MCF 10A (cell line): Measurements from ENCODE around the gene GULP1. TPM values are rescaled to one million over a fixed set of nuclear protein-coding genes. Genes with fewer than 3 reads are reported as not detected.

ENCODE experiments used
- BruUV-seq: library from RNA; stranded (reverse); fragments of 400-500 nt; replicated peaks from 2 replicates; lab custom pipeline; 2021; lab: Mats Ljungman, UMichigan
- CTCF ChIA-PET: fragments of 300-600 bp; sonication (Branson Sonifier 250); formaldehyde crosslinking; extraction: SDS; loops from one replicate; lab custom pipeline; 2021; ENCODE audit warnings: antibody characterized with exemption, inconsistent platforms; lab: Yijun Ruan, JAX
- POLR2A ChIA-PET: fragments of 300-600, 350-650 bp; sonication (Branson Sonifier 250); formaldehyde crosslinking; extraction: SDS; loops from one replicate; lab custom pipeline; 2020; ENCODE audit warnings: antibody characterized with exemption, inconsistent platforms; lab: Yijun Ruan, JAX
- DNase-seq: peaks from one replicate; pipeline ENCODE4 v3.0.0-alpha.2; 2018; ENCODE audit not compliant: unreplicated experiment
- H3K27ac Mint-ChIP-seq: one replicate; pipeline ENCODE4 v1.8.0; 2022; ENCODE audit warnings: mild to moderate bottlenecking, low read depth, mixed read lengths; ENCODE audit not compliant: unreplicated experiment
- H3K27me3 Mint-ChIP-seq: one replicate; pipeline ENCODE4 v1.8.0; 2022; ENCODE audit warnings: mixed read lengths; ENCODE audit not compliant: insufficient read depth, unreplicated experiment
- H3K36me3 Mint-ChIP-seq: one replicate; pipeline ENCODE4 v1.8.0; 2022; ENCODE audit warnings: mild to moderate bottlenecking, moderate library complexity, mixed read lengths; ENCODE audit not compliant: insufficient read depth, unreplicated experiment
- H3K4me1 Mint-ChIP-seq: one replicate; pipeline ENCODE4 v1.8.0; 2022; ENCODE audit warnings: mixed read lengths; ENCODE audit not compliant: insufficient read depth, unreplicated experiment
- H3K4me3 Mint-ChIP-seq: one replicate; pipeline ENCODE4 v1.8.0; 2022; ENCODE audit warnings: mild to moderate bottlenecking, moderate library complexity, mixed read lengths; ENCODE audit not compliant: unreplicated experiment
- H3K9me3 Mint-ChIP-seq: one replicate; pipeline ENCODE4 v1.8.0; 2022; ENCODE audit warnings: mixed read lengths; ENCODE audit not compliant: unreplicated experiment
- CTCF ChIP-seq: fragments of 200-600 bp; IDR thresholded peaks from one replicate; pipeline ENCODE4 v1.8.0; 2022; ENCODE audit warnings: antibody characterized with exemption, mild to moderate bottlenecking; ENCODE audit not compliant: unreplicated experiment
- intact Hi-C: fragments of 100-400 bp; cut with micrococcal nuclease; formaldehyde crosslinking; loops from 2 replicates; pipeline ENCODE4 v1.14.1; 2022
- total RNA-seq: library from RNA; stranded (reverse); gene quantifications from 2 replicates; pipeline ENCODE4 v1.2.3, GENCODE V29; 2022

The GULP1 gene
- total RNA-seq, 1 experiment from 2014 or later = 4.2 TPM

- peaks cover 9% of the 10 kb centered on the region for H3K4me1 Mint-ChIP-seq
- ChIA-PET CTCF (interaction anchor here (0.6 kb wide), 1 partner anchor 217 kb away, joined by 3 read pairs; no protein-coding TSS in a partner anchor), POLR2A (no interaction called here)
- TF ChIP-seq CTCF = no peak
- H3K27ac Mint-ChIP-seq = no peak overlapping the region
- DNase-seq = no peak
- intact Hi-C loops = no loop called here
- H3K36me3 Mint-ChIP-seq = peaks cover 7% of the 10 kb centered on the region
- no peaks in the 10 kb centered on the region for H3K27me3 Mint-ChIP-seq
- no peak overlapping the region for H3K4me3 Mint-ChIP-seq
- BruUV-seq = no TSS peak
- H3K9me3 Mint-ChIP-seq = no peaks in the 10 kb centered on the region
Measured at GRCh38 chr2:188305271-188305670, 13.6 kb downstream of the GULP1 start.

DNA sequence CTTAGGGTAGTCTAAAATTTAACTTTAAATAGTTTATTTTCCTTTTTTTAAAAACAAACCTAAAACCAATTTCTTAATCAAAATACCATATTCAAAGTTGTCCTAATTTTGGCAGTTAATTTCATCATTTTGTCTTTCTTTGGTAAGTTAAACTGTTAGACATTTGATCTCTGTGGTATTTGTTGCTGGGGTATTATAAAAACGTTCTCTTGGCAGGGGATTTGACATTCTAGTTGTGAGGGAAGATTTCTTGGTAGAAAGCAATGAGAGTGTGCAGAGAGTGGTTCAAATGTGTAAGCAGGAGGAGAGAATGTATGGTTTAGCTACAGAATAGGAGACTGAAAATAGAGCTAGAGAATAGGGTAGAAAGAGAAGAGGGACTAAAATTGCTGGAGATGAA, 14.6 kb downstream of the GULP1 start:
- intact Hi-C loops = no loop called here
- no peak for DNase-seq
- Mint-ChIP-seq H3K9me3 (no peaks in the 10 kb centered on the region), H3K4me1 (peaks cover 9% of the 10 kb centered on the region), H3K4me3 (no peak overlapping the region), H3K27ac (no peak overlapping the region), H3K27me3 (no peaks in the 10 kb centered on the region), H3K36me3 (peaks cover 7% of the 10 kb centered on the region)
- TF ChIP-seq CTCF = no peak
- POLR2A ChIA-PET = interaction anchor here (0.6 to 3.1 kb wide), 2 partner anchors 14 to 784 kb away, joined by 3 to 10 read pairs; partner anchors contain the start of gene GULP1
- CTCF ChIA-PET = no interaction called here
- no TSS peak for BruUV-seq

- no peak overlapping the region for H3K27ac Mint-ChIP-seq
- no peaks in the 10 kb centered on the region for H3K9me3 Mint-ChIP-seq
- no peak for DNase-seq
- intact Hi-C loops = no loop called here
- BruUV-seq = no TSS peak
- no peaks in the 10 kb centered on the region for H3K27me3 Mint-ChIP-seq
- H3K36me3 Mint-ChIP-seq = peaks cover 7% of the 10 kb centered on the region
- ChIA-PET POLR2A (interaction anchor here (0.6 to 3.1 kb wide), 3 partner anchors 9 to 18 kb away, joined by 3 to 10 read pairs (median 4); partner anchors contain the start of gene GULP1), CTCF (interaction anchor here (0.5 to 0.6 kb wide), 2 partner anchors 773 to 1563 kb away, joined by 3 to 4 read pairs; no protein-coding TSS in a partner anchor)
- H3K4me3 Mint-ChIP-seq = no peak overlapping the region
- TF ChIP-seq CTCF = no peak
- H3K4me1 Mint-ChIP-seq = peaks cover 9% of the 10 kb centered on the region
Measured at GRCh38 chr2:188307850-188308283, 16.2 kb downstream of the GULP1 start.

- TF ChIP-seq CTCF = no peak
- CTCF ChIA-PET = interaction anchor here (0.5 to 1.3 kb wide), 6 partner anchors 11 to 1562 kb away, joined by 3 to 4 read pairs (median 4); no protein-coding TSS in a partner anchor
- Mint-ChIP-seq H3K27ac (no peak overlapping the region), H3K36me3 (peaks cover 7% of the 10 kb centered on the region), H3K27me3 (no peaks in the 10 kb centered on the region), H3K9me3 (no peaks in the 10 kb centered on the region), H3K4me1 (peaks cover 4% of the 10 kb centered on the region), H3K4me3 (no peak overlapping the region)
- POLR2A ChIA-PET = interaction anchor here (0.6 to 3.1 kb wide), 3 partner anchors 10 to 17 kb away, joined by 3 to 10 read pairs (median 4); partner anchors contain the start of gene GULP1
- no TSS peak for BruUV-seq
- DNase-seq = no peak
- intact Hi-C loops = no loop called here
Measured at GRCh38 chr2:188308483-188308882, 16.8 kb downstream of the GULP1 start.
